Measurements from ENCODE around the gene SOBP.

GRCh38 chr6:107539409-107539808 is 49.5 kb downstream of the SOBP start:
- TF ChIP-seq CTCF (IDR thresholded peaks at IDR 0.05; ENCODE audit: extremely low read depth in 1 of 2, insufficient read depth in 1 of 2, low read depth in 1 of 2, low read length in 2 of 2) (no peak), MYC (IDR thresholded peaks at IDR 0.05; ENCODE audit: low read depth, low read length) (no peak), POLR2A (IDR thresholded peaks at IDR 0.05; ENCODE audit: low read depth, low read length) (no peak), POLR2AphosphoS5 (IDR thresholded peaks at IDR 0.05; ENCODE audit: insufficient read depth, low read depth, low read length) (no peak), MAX (IDR thresholded peaks at IDR 0.05; ENCODE audit: insufficient read depth, insufficient read length) (no peak), EZH2 (IDR thresholded peaks at IDR 0.05; ENCODE audit: borderline replicate concordance, low read depth, low read length, severe bottlenecking) (no peak), FOS (IDR thresholded peaks at IDR 0.05; ENCODE audit: borderline replicate concordance, insufficient read depth, low read length) (no peak), GATA2 (IDR thresholded peaks at IDR 0.05; ENCODE audit: insufficient read depth, insufficient read length, low read depth, low read length) (no peak)
